ENCODE results near the gene MACROH2A1. TPM values are rescaled to one million over a fixed set of nuclear protein-coding genes. Genes with fewer than 3 reads are reported as not detected.

MACROH2A1 gene
- total and polyA plus RNA-seq, 9 of the 15 experiments (the other 6 are each of a cell fraction or from before 2014, with no cell fraction given) = 44.9 to 289 (median 193) TPM

GRCh38 chr5:135437422-135437795 is 38.4 kb upstream of the MACROH2A1 start (continued):
- TF ChIP-seq ZNF318 (IDR thresholded peaks at IDR 0.05; ENCODE audit: borderline replicate concordance in 1 of 2, low read depth in 1 of 2) (no peak), ZNF3 (CRISPR knock-in tag; IDR thresholded peaks at IDR 0.05) (no peak), GTF2A2 (tag; IDR thresholded peaks at IDR 0.05) (no peak), NBN (IDR thresholded peaks at IDR 0.05; ENCODE audit: low read depth) (peak; percentile 55; the same call in 1 of the 2 replicates), SMARCE1 (IDR thresholded peaks at IDR 0.05) (peak; percentile 73), E2F8 (IDR thresholded peaks at IDR 0.05; ENCODE audit: low read depth, partially characterized antibody) (no peak), NCOR1 (IDR thresholded peaks at IDR 0.05) (no peak), SIN3A (IDR thresholded peaks at IDR 0.05; ENCODE audit: borderline replicate concordance in 2 of 2, control insufficient read depth in 1 of 2, low read depth in 2 of 2, low read length in 2 of 2) (no peak), HSF4 (CRISPR knock-in tag; IDR thresholded peaks at IDR 0.05; ENCODE audit: borderline replicate concordance) (no peak), CTCF (IDR thresholded peaks at IDR 0.05 in 2 of 3, conservative IDR thresholded peaks at IDR 0.05 in 1 of 3; ENCODE audit: insufficient read depth in 2 of 3, low read depth in 1 of 3, low read length in 3 of 3) (0 out of 6 replicates have a peak, but pooled peaks of 1 of the 3 experiments have one; percentile 2)

All from K562 (cell line).